Body of pancreas (tissue), 4 donors: ENCODE measurements around the gene IL1R2. TPM values are rescaled to one million over a fixed set of nuclear protein-coding genes. Genes with fewer than 3 reads are reported as not detected.
A peak's percentile ranks its signal among the peaks of the same experiment; 100 is the strongest.

Experiments used
- ATAC-seq: fragments of 150-250 bp; one replicate; pipeline ENCODE4 v1.9.1; 2016
- DNase-seq, 4 donors: peaks; one replicate each; pipeline ENCODE4 v3.0.0-alpha.2; 2019
- H3K27ac ChIP-seq, 4 donors: fragments of 200-600 bp; sonication (generic); 1 replicate in 3 of 4; 2 replicates in 1 of 4; pipeline versions ENCODE4 v1.5.1 to v1.6.1; 2016 to 2019; ENCODE audit warnings: mild to moderate bottlenecking in 1 of 4, mixed read lengths in 1 of 4, moderate library complexity in 1 of 4
- H3K27me3 ChIP-seq, 2 donors: fragments of 200-600 bp; sonication (generic); one replicate each; pipeline ENCODE4 v1.6.0; 2016; ENCODE audit warnings: mild to moderate bottlenecking in 1 of 2
- H3K36me3 ChIP-seq, 2 donors: fragments of 200-600 bp; sonication (generic); replicated peaks in 1 of 2; 2 replicates each; pipeline ENCODE4 v1.5.1; 2016; ENCODE audit warnings: low read depth in 2 of 2; ENCODE audit not compliant: insufficient read depth in 1 of 2
- H3K4me1 ChIP-seq: fragments of 200-600 bp; sonication (generic); one replicate; pipeline ENCODE4 v1.6.0; 2016
- H3K4me3 ChIP-seq, 2 donors: fragments of 200-600 bp; sonication (generic); 1 replicate in 1 of 2; 2 replicates in 1 of 2; pipeline ENCODE4 v1.5.1; 2016 to 2019
- H3K9me3 ChIP-seq, 3 donors: fragments of 200-600 bp; sonication (generic); 1 replicate in 2 of 3; 2 replicates in 1 of 3; pipeline ENCODE4 v1.5.1; 2016
- POLR2A ChIP-seq, 3 donors: fragments of 450-650 bp; IDR thresholded peaks; one replicate each; pipeline ENCODE4 v1.6.1; 2016; ENCODE audit warnings: antibody characterized with exemption in 3 of 3, mild to moderate bottlenecking in 2 of 3
- WGBS, 2 donors: methylation state at CpG; one replicate each; pipeline ENCODE4 v1.1.5; 2017; 5-methylcytosine and 5-hydroxymethylcytosine counted together
- intact Hi-C: fragments of 100-400 bp; cut with DNase I; formaldehyde crosslinking; loops from one replicate; pipeline ENCODE4 v1.15.1; 2023
- total RNA-seq, 2 donors: library from RNA; depleted of rRNA; stranded (reverse); fragments of >200 nt; gene quantifications; one replicate each; pipeline ENCODE4 v1.1.0, GENCODE V29; 2016
- TF ChIP-seq, protein P1 (sequence below), 7 experiments: fragments of 450-650 bp in 4 of 7; fragments of 200-600 bp in 3 of 7; sonication (generic) in 3 of 7; IDR thresholded peaks; one replicate each; pipeline ENCODE4 v1.5.1; 2016 to 2019; ENCODE audit warnings: antibody characterized with exemption in 7 of 7

Gene IL1R2
- total RNA-seq, 2 donors from 2014 or later, result 8.0 TPM; not detected in 1

DNA sequence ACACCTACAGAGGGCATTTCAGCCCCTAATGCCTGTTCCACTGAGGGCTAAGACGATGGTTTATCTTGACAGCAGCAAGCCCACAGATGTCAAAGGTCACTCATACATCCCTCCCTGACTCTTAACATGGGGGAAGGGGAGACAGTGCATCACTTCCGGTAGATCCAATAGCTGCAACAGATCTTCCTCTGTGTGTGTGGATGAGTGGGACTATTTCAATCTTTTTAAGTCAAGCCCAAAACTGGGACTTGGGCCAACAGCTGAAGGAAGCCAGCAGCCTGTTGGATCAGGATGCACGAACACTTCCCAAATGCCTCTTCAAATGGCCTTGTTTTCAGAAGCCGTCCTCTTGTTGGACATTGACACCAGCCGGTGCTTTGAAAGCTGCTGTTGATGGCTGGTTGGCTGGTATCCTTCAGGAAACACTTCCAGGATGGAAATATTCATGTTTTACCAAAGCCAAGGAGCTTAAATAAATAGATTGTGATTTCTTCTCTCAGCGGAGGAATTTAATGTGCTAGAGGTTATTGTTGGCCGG lies 59.2 kb downstream of the IL1R2 start:
- WGBS, 2 donors, result 57% methylated on average over 7 of the region's 7 CpGs
- Histone ChIP-seq H3K4me3 (no peak overlapping the region), H3K9me3 (no peaks in the 10 kb centered on the region), H3K4me1 (peaks cover 12% of the 10 kb centered on the region), H3K27ac (peak overlapping the region in 3 of 4 donors; percentile 39 to 60 (median 50)), H3K27me3 (no peaks in the 10 kb centered on the region), H3K36me3 (no peaks in the 10 kb centered on the region)
- peak; percentile 55 for ATAC-seq
- intact Hi-C loops, result no loop called here
- TF ChIP-seq, protein P1, sequence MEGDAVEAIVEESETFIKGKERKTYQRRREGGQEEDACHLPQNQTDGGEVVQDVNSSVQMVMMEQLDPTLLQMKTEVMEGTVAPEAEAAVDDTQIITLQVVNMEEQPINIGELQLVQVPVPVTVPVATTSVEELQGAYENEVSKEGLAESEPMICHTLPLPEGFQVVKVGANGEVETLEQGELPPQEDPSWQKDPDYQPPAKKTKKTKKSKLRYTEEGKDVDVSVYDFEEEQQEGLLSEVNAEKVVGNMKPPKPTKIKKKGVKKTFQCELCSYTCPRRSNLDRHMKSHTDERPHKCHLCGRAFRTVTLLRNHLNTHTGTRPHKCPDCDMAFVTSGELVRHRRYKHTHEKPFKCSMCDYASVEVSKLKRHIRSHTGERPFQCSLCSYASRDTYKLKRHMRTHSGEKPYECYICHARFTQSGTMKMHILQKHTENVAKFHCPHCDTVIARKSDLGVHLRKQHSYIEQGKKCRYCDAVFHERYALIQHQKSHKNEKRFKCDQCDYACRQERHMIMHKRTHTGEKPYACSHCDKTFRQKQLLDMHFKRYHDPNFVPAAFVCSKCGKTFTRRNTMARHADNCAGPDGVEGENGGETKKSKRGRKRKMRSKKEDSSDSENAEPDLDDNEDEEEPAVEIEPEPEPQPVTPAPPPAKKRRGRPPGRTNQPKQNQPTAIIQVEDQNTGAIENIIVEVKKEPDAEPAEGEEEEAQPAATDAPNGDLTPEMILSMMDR (IDR thresholded peaks at IDR 0.05), result no peak
- no peak for TF ChIP-seq POLR2A (IDR thresholded peaks at IDR 0.05)
- DNase-seq, result peak; percentile 45 to 67 (median 61)

DNA sequence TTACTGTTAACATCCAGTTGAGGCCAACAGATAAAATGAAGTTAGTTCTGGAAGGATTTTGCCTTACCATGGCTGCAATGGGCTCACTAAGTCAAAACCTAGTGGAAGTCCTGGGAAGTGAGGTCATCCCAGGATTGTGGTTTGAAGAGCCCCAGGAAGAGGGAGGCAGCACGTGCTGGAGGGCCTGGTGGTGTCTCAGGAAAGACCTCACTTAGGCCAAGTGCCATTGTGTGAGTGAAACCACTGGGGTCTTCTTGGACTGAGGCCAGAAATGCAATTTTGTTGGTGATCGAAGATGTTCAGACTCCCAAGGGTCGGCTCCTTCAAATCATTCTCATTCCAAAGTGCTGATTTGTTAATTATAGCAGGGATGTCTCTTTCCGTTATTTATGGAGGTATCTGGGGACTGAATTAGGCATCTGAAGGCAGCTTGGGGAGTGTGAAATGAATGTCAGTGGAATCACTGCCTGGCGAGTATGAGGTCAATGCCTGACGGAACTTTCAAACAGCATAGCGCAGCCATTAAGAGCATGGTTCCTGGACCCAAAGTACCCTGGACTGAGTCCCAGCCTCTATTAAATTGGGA lies 60.0 kb downstream of the IL1R2 start:
- peaks cover 12% of the 10 kb centered on the region for H3K4me1 ChIP-seq

DNA sequence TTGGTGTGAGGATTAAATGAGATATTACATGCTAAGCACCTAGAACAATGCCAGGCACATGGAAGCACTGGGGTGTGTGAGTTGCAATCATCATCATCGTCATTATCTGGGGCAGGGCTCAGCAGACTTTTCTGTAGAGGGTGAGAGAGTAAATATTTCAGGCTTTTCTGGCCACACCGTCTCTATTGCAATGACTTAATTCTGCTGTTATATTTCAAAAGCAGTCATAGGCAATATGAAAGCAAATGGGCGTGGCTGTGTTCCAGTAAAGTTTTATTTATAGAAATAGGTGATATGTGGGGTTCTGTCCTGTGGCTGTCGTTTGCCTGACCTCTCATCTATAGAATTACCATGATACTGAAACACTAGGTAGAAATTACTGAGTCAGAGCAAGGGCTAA lies 60.6 kb downstream of the IL1R2 start:
- H3K4me3 ChIP-seq, result no peak overlapping the region
- H3K9me3 ChIP-seq, result no peaks in the 10 kb centered on the region
- DNase-seq (no peak), ATAC-seq (no peak)
- TF ChIP-seq POLR2A (IDR thresholded peaks at IDR 0.05), result no peak
- TF ChIP-seq, protein P1 (IDR thresholded peaks at IDR 0.05), result no peak
- 54 to 57% methylated on average over 4 of the region's 4 CpGs for whole genome bisulfite sequencing, 2 donors
- intact Hi-C loops, result no loop called here
- peaks cover 12% of the 10 kb centered on the region for H3K4me1 ChIP-seq
- no peaks in the 10 kb centered on the region for H3K27me3 ChIP-seq
- H3K36me3 ChIP-seq, result no peaks in the 10 kb centered on the region
- peak overlapping the region in 1 of 4 donors; percentile 45 for H3K27ac ChIP-seq

More for the DNA sequence above, 60.0 kb downstream of the IL1R2 start:
- no peak overlapping the region for H3K4me3 ChIP-seq
- H3K27me3 ChIP-seq, result no peaks in the 10 kb centered on the region
- DNase-seq (no peak), ATAC-seq (peak; percentile 12)
- intact Hi-C loops, result no loop called here
- no peaks in the 10 kb centered on the region for H3K9me3 ChIP-seq
- 76 to 77% methylated on average over 7 of the region's 7 CpGs for WGBS, 2 donors
- H3K36me3 ChIP-seq, result no peaks in the 10 kb centered on the region
- peak overlapping the region in 3 of 4 donors; percentile 39 to 60 (median 45) for H3K27ac ChIP-seq
- TF ChIP-seq, protein P1 (IDR thresholded peaks at IDR 0.05), result no peak
- no peak for TF ChIP-seq POLR2A (IDR thresholded peaks at IDR 0.05)

GRCh38 chr2:102053096-102053495 lies 61.3 kb downstream of the IL1R2 start:
- intact Hi-C loops, result no loop called here
- ATAC-seq, result no peak
- Histone ChIP-seq H3K27me3 (no peaks in the 10 kb centered on the region), H3K4me3 (no peak overlapping the region), H3K36me3 (no peaks in the 10 kb centered on the region), H3K27ac (peak overlapping the region in 1 of 4 donors; percentile 26), H3K9me3 (no peaks in the 10 kb centered on the region), H3K4me1 (peaks cover 12% of the 10 kb centered on the region)
- DNase-seq, result no peak
- WGBS, 2 donors, result 68 to 78% methylated on average over 8 of the region's 8 CpGs
- no peak for TF ChIP-seq POLR2A (IDR thresholded peaks at IDR 0.05)
- TF ChIP-seq, protein P1 (IDR thresholded peaks at IDR 0.05), result no peak
